GM18858 (cell line): ENCODE data around the gene UPB1.

Source experiments
- ATAC-seq: cut with Tn5 transposase; IDR thresholded peaks from one replicate; pipeline ENCODE4 v1.9.1; 2021; ENCODE audit not compliant: unreplicated experiment

The UPB1 gene

GRCh38 chr22:24503843-24504338 lies 8.8 kb downstream of the UPB1 start:
- ATAC-seq, result no peak

GRCh38 chr22:24504540-24504939 lies 9.4 kb downstream of the UPB1 start:
- ATAC-seq, result no peak

GRCh38 chr22:24504956-24505736 lies 10.0 kb downstream of the UPB1 start:
- ATAC-seq, result no peak

GRCh38 chr22:24506802-24507438 lies 11.8 kb downstream of the UPB1 start:
- no peak for ATAC-seq

- ATAC-seq, result no peak
Measured at GRCh38 chr22:24507716-24508115, 12.6 kb downstream of the UPB1 start.

- ATAC-seq, result no peak
Measured at GRCh38 chr22:24510637-24511625, 15.8 kb downstream of the UPB1 start.

- no peak for ATAC-seq
Measured at GRCh38 chr22:24512043-24512442, 16.9 kb downstream of the UPB1 start.

- ATAC-seq, result no peak
Measured at GRCh38 chr22:24513378-24514240, 18.5 kb downstream of the UPB1 start.

GRCh38 chr22:24514241-24515026 lies 19.3 kb downstream of the UPB1 start:
- ATAC-seq, result no peak

GRCh38 chr22:24515027-24515338 lies 19.9 kb downstream of the UPB1 start:
- no peak for ATAC-seq

GRCh38 chr22:24516301-24516737 lies 21.2 kb downstream of the UPB1 start:
- no peak for ATAC-seq

GRCh38 chr22:24517446-24517845 lies 22.3 kb downstream of the UPB1 start:
- ATAC-seq, result no peak

- no peak for ATAC-seq
Measured at GRCh38 chr22:24518228-24518627, 23.1 kb downstream of the UPB1 start.

- no peak for ATAC-seq
Measured at GRCh38 chr22:24518771-24519485, 23.8 kb downstream of the UPB1 start.

GRCh38 chr22:24519496-24519895 lies 24.4 kb downstream of the UPB1 start:
- no peak for ATAC-seq

GRCh38 chr22:24521791-24522245 lies 26.7 kb downstream of the UPB1 start:
- no peak for ATAC-seq

GRCh38 chr22:24523873-24524272 lies 28.7 kb downstream of the UPB1 start:
- ATAC-seq, result no peak

GRCh38 chr22:24525416-24526037 lies 30.4 kb downstream of the UPB1 start:
- ATAC-seq, result peak; percentile 68
